ENCODE results near the gene ARID3A. TPM values are rescaled to one million over a fixed set of nuclear protein-coding genes. Genes with fewer than 3 reads are reported as not detected.

ARID3A gene
- total and polyA plus RNA-seq, 2 of the 13 experiments (the other 11 are each of a cell fraction or from before 2014, with no cell fraction given), result 71.3 to 77.9 TPM

DNA sequence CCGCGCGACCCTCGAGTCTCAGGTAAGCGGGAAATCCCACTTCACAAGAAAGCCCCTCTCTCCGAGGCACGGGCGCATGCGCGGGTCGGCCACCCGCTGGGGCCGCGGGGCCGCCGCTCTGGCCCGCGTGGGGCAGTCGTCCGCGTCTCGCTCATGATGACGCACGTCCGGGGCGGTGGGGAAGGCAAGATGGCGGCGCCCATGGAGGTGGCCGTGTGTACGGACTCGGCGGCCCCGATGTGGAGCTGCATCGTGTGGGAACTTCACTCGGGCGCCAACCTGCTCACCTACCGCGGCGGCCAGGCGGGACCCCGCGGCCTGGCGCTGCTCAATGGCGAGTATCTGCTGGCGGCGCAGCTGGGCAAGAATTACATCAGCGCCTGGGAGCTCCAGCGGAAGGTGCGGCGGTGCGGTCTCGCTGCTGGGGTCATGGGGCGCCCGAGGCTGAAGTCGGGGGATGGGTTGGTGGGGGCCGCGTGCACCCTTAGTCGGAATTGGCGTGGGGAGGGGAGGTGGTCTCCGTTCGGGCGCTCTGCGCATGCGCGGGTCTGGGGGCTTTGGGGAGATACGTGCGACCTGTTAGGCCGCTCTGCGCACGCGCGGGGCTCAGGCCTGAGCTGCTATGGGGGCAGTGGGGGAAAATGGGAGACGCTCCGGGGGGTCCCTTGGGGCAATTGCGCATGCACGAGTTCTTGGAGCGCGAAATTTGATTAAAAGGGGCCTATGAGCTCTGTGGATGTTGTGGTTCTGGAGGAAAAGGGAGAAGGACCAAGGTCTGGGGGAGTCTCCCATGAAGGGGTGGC, 58.5 kb downstream of the ARID3A start, which contains the start of gene WDR18 (continued):
- TF ChIP-seq HNRNPL (IDR thresholded peaks at IDR 0.05; ENCODE audit: low read depth, low read length), result 0 out of 2 replicates have a peak, but pooled peaks have one; percentile 41
- no peak for TF ChIP-seq FOXA1 (IDR thresholded peaks at IDR 0.05)
- TF ChIP-seq FOXA1 (CRISPR knock-in tag; IDR thresholded peaks at IDR 0.05), result 0 out of 2 replicates have a peak, but pooled peaks have one; percentile 23
- 0 out of 2 replicates have a peak, but pooled peaks have one; percentile 36 for TF ChIP-seq NFKB2 (CRISPR knock-in tag; IDR thresholded peaks at IDR 0.05; ENCODE audit: borderline replicate concordance)
- no peak for TF ChIP-seq EP300 (IDR thresholded peaks at IDR 0.05; ENCODE audit: low read depth in 2 of 2, low read length in 2 of 2)
- peak; percentile 20; the same call in 1 of the 2 replicates for TF ChIP-seq EP300 (CRISPR knock-in tag; IDR thresholded peaks at IDR 0.05; ENCODE audit: borderline replicate concordance)
- TF ChIP-seq FOSL1 (CRISPR knock-in tag; IDR thresholded peaks at IDR 0.05; ENCODE audit: borderline replicate concordance), result no peak
- TF ChIP-seq, protein P1, sequence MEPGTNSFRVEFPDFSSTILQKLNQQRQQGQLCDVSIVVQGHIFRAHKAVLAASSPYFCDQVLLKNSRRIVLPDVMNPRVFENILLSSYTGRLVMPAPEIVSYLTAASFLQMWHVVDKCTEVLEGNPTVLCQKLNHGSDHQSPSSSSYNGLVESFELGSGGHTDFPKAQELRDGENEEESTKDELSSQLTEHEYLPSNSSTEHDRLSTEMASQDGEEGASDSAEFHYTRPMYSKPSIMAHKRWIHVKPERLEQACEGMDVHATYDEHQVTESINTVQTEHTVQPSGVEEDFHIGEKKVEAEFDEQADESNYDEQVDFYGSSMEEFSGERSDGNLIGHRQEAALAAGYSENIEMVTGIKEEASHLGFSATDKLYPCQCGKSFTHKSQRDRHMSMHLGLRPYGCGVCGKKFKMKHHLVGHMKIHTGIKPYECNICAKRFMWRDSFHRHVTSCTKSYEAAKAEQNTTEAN (CRISPR knock-in tag; conservative IDR thresholded peaks at IDR 0.05), result no peak
- TF ChIP-seq USF2 (IDR thresholded peaks at IDR 0.05; ENCODE audit: low read depth, low read length), result no peak
- TF ChIP-seq USF2 (CRISPR knock-in tag; IDR thresholded peaks at IDR 0.05; ENCODE audit: borderline replicate concordance), result no peak; the same call in 1 of the 2 replicates
- TF ChIP-seq ARHGAP35 (CRISPR knock-in tag; IDR thresholded peaks at IDR 0.05; ENCODE audit: borderline replicate concordance), result peak; percentile 71; the same call in 1 of the 2 replicates
- TF ChIP-seq SMAD3 (CRISPR knock-in tag; IDR thresholded peaks at IDR 0.05), result peak; percentile 48; the same call in 1 of the 2 replicates
- TF ChIP-seq HNF4A (CRISPR knock-in tag; IDR thresholded peaks at IDR 0.05), result no peak
- TF ChIP-seq, protein P2, sequence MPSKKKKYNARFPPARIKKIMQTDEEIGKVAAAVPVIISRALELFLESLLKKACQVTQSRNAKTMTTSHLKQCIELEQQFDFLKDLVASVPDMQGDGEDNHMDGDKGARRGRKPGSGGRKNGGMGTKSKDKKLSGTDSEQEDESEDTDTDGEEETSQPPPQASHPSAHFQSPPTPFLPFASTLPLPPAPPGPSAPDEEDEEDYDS (CRISPR knock-in tag; IDR thresholded peaks at IDR 0.05), result peak; percentile 59; the same call in 1 of the 2 replicates
- peak; percentile 66 for TF ChIP-seq MNT (IDR thresholded peaks at IDR 0.05)
- TF ChIP-seq ZNF652 (CRISPR knock-in tag; IDR thresholded peaks at IDR 0.05; ENCODE audit: borderline replicate concordance, low read depth), result no peak
- no peak for TF ChIP-seq ZNF124 (CRISPR knock-in tag; IDR thresholded peaks at IDR 0.05)
- TF ChIP-seq HDAC1 (CRISPR knock-in tag; IDR thresholded peaks at IDR 0.05), result peak; percentile 84
- peak; percentile 97 for TF ChIP-seq HOXA3 (CRISPR knock-in tag; IDR thresholded peaks at IDR 0.05)
- TF ChIP-seq DPF2 (CRISPR knock-in tag; IDR thresholded peaks at IDR 0.05; ENCODE audit: borderline replicate concordance, low read depth), result no peak
- TF ChIP-seq, protein P3, sequence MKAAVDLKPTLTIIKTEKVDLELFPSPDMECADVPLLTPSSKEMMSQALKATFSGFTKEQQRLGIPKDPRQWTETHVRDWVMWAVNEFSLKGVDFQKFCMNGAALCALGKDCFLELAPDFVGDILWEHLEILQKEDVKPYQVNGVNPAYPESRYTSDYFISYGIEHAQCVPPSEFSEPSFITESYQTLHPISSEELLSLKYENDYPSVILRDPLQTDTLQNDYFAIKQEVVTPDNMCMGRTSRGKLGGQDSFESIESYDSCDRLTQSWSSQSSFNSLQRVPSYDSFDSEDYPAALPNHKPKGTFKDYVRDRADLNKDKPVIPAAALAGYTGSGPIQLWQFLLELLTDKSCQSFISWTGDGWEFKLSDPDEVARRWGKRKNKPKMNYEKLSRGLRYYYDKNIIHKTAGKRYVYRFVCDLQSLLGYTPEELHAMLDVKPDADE (CRISPR knock-in tag; IDR thresholded peaks at IDR 0.05), result no peak
- no peak for TF ChIP-seq SIX1 (CRISPR knock-in tag; IDR thresholded peaks at IDR 0.05; ENCODE audit: borderline replicate concordance)
- TF ChIP-seq ZBTB7B (CRISPR knock-in tag; IDR thresholded peaks at IDR 0.05), result peak; percentile 53; the same call in 1 of the 2 replicates
- TF ChIP-seq ETV6 (CRISPR knock-in tag; conservative IDR thresholded peaks at IDR 0.05), result peak; percentile 85

All from HepG2 (cell line).